Nephron progenitor cell (in vitro differentiated cells): ENCODE results near the gene EGFLAM.

Source experiments
- DNase-seq: peaks from one replicate; pipeline ENCODE4 v3.0.0; 2021
- H3K27ac Mint-ChIP-seq: 2 replicates; pipeline ENCODE4 v1.8.0; 2021; ENCODE audit warnings: mild to moderate bottlenecking, moderate library complexity, mixed read lengths
- H3K27me3 Mint-ChIP-seq: 2 replicates; pipeline ENCODE4 v1.8.0; 2021; ENCODE audit warnings: mild to moderate bottlenecking, low read depth, mixed read lengths; ENCODE audit not compliant: poor library complexity
- H3K36me3 Mint-ChIP-seq: 2 replicates; pipeline ENCODE4 v1.8.0; 2021; ENCODE audit warnings: low read depth, mixed read lengths
- H3K4me1 Mint-ChIP-seq: 2 replicates; pipeline ENCODE4 v1.8.0; 2021; ENCODE audit warnings: mixed read lengths
- H3K4me3 Mint-ChIP-seq: 2 replicates; pipeline ENCODE4 v1.8.0; 2021; ENCODE audit warnings: mild to moderate bottlenecking, moderate library complexity, mixed read lengths
- H3K9me3 Mint-ChIP-seq: 2 replicates; pipeline ENCODE4 v1.8.0; 2021; ENCODE audit warnings: mild to moderate bottlenecking, moderate library complexity, mixed read lengths
- CTCF ChIP-seq: fragments of 200-600 bp; sonication (generic); IDR thresholded peaks from 2 replicates; pipeline ENCODE4 v1.5.0; 2021; ENCODE audit warnings: antibody characterized with exemption

EGFLAM gene

GRCh38 chr5:38403877-38404635 is 145.7 kb downstream of the EGFLAM start:
- DNase-seq = no peak
- Mint-ChIP-seq H3K27ac (no peak overlapping the region), H3K4me3 (no peak overlapping the region), H3K9me3 (no peaks in the 10 kb centered on the region), H3K36me3 (no peaks in the 10 kb centered on the region), H3K4me1 (peaks cover 6% of the 10 kb centered on the region), H3K27me3 (no peaks in the 10 kb centered on the region)
- TF ChIP-seq CTCF = no peak

- Mint-ChIP-seq H3K4me3 (no peak overlapping the region), H3K4me1 (peaks cover 6% of the 10 kb centered on the region), H3K36me3 (no peaks in the 10 kb centered on the region), H3K27ac (no peak overlapping the region), H3K27me3 (no peaks in the 10 kb centered on the region), H3K9me3 (no peaks in the 10 kb centered on the region)
- peak; percentile 31 for TF ChIP-seq CTCF
- DNase-seq = peak; percentile 18
Measured at GRCh38 chr5:38404667-38405276, 146.4 kb downstream of the EGFLAM start.

GRCh38 chr5:38408446-38409198 is 150.3 kb downstream of the EGFLAM start:
- H3K4me1 Mint-ChIP-seq = peaks cover 6% of the 10 kb centered on the region
- DNase-seq = no peak
- H3K27ac Mint-ChIP-seq = no peak overlapping the region
- no peak for TF ChIP-seq CTCF
- peaks cover 8% of the 10 kb centered on the region for H3K36me3 Mint-ChIP-seq
- H3K4me3 Mint-ChIP-seq = no peak overlapping the region
- no peaks in the 10 kb centered on the region for H3K27me3 Mint-ChIP-seq
- no peaks in the 10 kb centered on the region for H3K9me3 Mint-ChIP-seq

GRCh38 chr5:38410304-38410990 is 152.1 kb downstream of the EGFLAM start:
- Mint-ChIP-seq H3K27me3 (no peaks in the 10 kb centered on the region), H3K27ac (no peak overlapping the region), H3K9me3 (no peaks in the 10 kb centered on the region), H3K4me3 (no peak overlapping the region), H3K36me3 (peaks cover 13% of the 10 kb centered on the region), H3K4me1 (peaks cover 6% of the 10 kb centered on the region)
- DNase-seq = no peak
- TF ChIP-seq CTCF = no peak

GRCh38 chr5:38413696-38414095 is 155.3 kb downstream of the EGFLAM start:
- no peak overlapping the region for H3K4me3 Mint-ChIP-seq
- no peak for DNase-seq
- peaks cover 24% of the 10 kb centered on the region for H3K4me1 Mint-ChIP-seq
- no peaks in the 10 kb centered on the region for H3K9me3 Mint-ChIP-seq
- peaks cover 13% of the 10 kb centered on the region for H3K36me3 Mint-ChIP-seq
- no peak for TF ChIP-seq CTCF
- no peaks in the 10 kb centered on the region for H3K27me3 Mint-ChIP-seq
- H3K27ac Mint-ChIP-seq = no peak overlapping the region
